HG03565 (cell line): ENCODE data around the gene PPP1R3A.

Source experiments
- ATAC-seq: cut with Tn5 transposase; IDR thresholded peaks from one replicate; pipeline ENCODE4 v1.9.1; 2021; ENCODE audit warnings: mild to moderate bottlenecking, moderate library complexity; ENCODE audit not compliant: unreplicated experiment

Gene PPP1R3A

GRCh38 chr7:113880559-113880958 lies 38.2 kb downstream of the PPP1R3A start:
- ATAC-seq: no peak

GRCh38 chr7:113878394-113878992 lies 40.3 kb downstream of the PPP1R3A start:
- ATAC-seq: no peak

GRCh38 chr7:113875224-113875623 lies 43.6 kb downstream of the PPP1R3A start:
- no peak for ATAC-seq

GRCh38 chr7:113873554-113874151 lies 45.2 kb downstream of the PPP1R3A start:
- ATAC-seq: no peak

DNA sequence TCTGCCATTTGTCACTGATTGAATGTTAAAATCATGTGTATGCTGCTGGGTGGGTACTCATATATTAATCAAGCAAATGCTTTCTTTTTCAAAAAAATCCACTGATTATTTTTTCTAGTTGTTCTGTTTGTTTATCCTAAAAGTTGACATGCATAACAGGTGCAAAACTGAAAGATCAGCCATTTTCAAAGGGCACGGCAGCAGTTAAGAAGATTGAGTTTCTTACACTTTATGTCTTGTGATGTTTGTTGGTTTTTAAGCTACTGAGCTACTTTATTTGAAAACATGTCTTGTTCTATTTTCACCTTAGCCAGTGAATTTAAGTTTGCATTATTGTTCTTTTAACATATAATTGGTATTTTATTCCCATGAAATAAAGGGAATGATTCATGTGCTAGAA lies 45.8 kb downstream of the PPP1R3A start:
- ATAC-seq: no peak

DNA sequence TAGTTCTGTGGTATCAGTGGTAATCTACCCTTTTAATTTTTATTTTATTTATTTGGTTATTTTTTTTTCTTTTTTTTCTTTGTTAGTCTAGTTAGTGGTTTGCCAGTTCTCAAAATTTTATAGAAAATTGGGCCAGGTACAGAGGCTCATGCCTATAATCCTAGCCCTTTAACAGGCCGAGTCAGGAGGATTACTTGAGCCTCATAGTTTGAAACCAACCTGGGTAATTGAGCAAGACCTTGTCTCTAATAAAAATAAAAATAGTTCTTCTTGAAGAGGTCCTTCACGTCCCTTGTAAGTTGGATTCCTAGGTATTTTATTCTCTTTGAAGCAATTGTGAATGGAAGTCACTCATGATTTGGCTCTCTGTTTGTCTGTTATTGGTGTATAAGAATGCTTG lies 51.5 kb downstream of the PPP1R3A start:
- ATAC-seq: no peak

DNA sequence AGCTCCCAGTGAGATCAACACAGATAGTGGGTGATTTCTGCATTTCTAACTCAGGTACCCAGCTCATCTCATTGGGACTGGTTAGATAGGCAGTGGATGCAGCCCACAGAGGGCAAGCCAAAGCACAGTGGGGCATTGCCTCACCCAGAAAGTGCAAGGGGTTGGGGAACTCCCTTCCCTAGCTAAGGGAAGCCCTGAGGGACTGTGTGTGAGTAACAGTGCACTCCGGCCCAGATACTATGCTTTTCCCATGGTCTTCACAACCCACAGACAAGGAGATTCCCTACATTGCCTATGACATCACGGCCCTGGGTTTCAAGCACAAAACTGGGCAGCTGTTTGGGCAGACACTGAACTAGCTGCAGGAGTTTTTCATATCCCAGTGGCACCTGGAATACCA lies 62.8 kb downstream of the PPP1R3A start:
- ATAC-seq: no peak

DNA sequence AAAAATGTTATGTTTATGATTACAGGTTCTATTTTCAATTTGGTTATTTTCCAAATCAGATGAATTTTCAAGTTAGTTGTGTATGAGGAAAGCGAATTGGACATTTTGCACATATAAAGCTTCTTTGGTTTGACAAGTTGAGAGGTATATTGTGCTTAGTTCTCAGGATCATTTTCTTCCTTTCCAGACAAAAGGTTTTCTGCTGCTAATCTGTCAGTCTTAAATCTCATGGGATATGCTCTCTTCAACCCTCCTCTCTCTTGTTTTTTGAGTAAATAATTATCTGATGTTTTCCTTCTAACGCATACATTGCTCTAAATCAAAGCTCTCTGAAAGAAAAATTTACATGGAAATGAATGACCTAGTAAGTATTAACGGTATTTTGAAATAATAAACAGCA lies 77.9 kb downstream of the PPP1R3A start:
- no peak for ATAC-seq

GRCh38 chr7:113835367-113835766 lies 83.4 kb downstream of the PPP1R3A start:
- no peak for ATAC-seq

DNA sequence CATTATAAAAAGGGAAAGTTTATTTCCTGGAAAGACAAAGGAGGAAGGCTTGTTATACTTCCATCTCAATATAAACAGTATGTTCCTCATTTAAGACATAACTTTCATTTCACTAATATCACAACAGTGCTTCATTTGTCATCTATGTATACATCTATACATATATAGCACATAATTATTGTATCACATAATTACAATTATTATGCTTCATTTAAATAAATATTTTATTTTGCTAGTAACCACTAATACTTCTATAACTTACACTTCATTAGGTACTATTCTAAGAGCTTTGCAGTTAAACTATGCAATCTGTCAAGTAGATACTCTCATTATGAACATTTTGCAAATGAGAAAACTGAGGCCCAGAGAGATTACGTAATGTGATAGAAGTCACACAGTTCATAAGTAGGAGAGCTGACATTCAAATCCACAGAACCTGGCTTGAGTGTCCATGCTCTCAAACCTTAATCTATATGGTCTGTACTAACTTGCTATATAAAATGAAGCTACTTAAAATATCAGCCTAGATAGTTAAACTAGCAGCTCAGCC lies 86.5 kb downstream of the PPP1R3A start:
- no peak for ATAC-seq

GRCh38 chr7:113831556-113831955 lies 87.3 kb downstream of the PPP1R3A start:
- no peak for ATAC-seq

GRCh38 chr7:113828581-113828980 lies 90.2 kb downstream of the PPP1R3A start:
- ATAC-seq: no peak
